Measurements from ENCODE around the gene MKRN2OS.

Gene MKRN2OS

DNA sequence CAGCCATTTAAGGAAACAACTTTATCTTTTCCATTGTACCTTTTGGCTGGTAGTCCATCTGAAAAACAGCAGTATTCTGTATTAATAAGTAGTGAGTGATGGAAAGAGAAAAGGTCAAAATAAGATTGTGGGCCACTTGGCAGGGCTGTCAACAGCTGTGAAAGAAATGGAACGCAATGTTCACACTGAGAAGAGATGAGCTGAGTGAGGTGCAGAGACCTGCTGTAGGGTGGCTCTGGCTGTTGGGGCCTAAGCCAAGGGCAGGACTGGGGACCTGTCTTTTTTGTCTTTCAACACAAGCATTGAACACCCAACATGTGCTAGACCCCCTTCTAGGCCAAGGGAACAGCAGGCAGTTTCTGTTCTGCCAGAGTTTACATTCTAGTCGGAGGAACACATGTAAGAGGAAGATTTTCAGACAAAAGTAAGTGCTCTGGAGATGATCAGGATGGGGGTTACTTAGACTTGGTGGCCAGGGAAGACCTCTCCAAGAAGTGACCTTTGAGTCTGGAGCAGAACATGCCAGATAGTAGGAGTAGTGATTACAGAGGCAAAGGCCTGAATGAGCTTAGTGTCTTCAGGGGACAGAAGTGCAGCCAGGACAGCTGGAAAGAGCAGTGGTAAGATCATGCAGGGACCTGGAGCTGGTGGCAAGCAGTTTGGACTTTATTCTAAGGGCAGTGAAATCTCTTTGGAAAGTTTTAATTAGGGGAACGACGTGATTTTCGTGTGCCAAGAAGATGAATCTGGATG, 31.4 kb downstream of the MKRN2OS start:
- no peak for DNase-seq (ENCODE audit: low spot score)

GRCh38 chr3:12512534-12513118, 32.7 kb downstream of the MKRN2OS start:
- DNase-seq (ENCODE audit: low spot score) = no peak

DNA sequence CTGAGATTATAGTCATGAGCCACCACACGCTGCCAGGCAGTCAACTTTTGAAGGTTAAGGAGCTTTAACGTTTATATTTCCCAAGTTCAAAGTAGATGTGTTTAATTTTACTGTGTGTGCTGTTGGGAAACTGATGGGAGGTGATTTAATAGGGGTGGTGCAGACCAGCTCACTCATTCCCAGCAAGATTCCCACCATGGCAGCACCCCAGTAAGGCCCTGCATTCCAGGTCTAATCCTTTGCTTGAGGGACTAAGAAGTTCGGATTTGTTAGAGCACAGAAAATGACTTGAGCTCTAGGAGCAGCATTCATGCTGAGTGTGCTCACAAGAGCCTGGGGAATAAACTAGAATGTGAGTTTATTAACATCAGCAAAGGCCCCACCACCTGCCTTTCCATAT, 35.8 kb downstream of the MKRN2OS start:
- DNase-seq (ENCODE audit: low spot score) = no peak

- DNase-seq (ENCODE audit: low spot score) = peak; percentile 86
Measured at GRCh38 chr3:12508291-12508700, 37.0 kb downstream of the MKRN2OS start.

DNA sequence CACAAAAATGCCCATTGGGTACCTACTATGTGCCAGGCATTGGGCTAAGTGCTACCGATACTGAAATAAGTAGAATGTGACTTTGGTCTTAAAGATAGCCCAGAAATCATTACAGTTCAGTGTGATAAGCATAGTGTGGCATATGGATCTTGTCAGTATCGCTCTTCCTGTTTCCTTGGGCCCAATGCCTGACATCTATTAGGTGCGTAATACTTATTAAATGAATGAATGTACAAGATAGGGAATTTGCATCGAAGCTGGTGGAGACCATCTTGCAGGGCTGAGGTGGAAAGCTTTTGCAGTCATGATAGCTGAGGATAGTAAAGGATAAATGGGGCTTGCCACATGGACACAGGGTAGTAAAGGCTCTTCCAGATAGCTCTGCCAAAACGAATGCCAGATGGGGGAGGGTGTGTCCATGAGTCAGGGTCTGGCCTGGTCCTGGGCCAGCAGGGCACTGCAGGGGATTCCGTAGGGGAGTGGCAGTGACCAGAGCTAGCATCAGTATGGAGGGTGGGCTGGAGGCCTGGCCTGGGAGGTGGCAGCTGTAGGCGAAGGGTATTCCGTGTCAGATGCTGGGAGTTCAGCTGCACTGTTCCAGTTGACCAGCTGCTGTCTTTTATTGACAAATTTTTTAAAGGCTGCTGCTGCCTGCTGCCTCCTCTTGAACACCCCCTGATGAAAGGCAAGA, 37.6 kb downstream of the MKRN2OS start:
- DNase-seq (ENCODE audit: low spot score) = peak; percentile 43

DNA sequence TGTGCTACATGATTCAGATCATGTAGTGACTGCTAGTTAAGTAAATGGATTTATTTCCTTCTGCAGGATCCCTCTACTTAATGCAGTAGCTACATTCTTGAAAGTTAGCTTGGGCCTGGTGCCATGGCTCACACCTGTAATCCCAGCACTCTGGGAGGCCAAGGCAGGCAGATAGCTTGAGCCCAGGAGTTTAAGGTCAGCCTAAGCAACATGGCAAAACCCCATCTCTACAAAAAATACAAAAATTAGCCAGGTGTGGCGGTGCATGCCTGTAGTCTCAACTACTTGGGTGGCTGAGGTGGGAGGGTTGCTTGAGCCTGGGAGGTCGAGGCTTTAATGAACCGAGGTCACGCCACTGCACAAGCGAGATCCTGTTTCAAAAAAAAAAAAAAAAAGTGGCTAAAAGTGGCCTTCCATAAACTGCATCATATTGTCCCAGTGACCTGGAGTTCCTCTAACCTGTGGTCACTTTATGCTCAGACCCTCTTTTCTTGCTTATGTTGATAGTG, 39.0 kb downstream of the MKRN2OS start:
- no peak for DNase-seq (ENCODE audit: low spot score)

DNA sequence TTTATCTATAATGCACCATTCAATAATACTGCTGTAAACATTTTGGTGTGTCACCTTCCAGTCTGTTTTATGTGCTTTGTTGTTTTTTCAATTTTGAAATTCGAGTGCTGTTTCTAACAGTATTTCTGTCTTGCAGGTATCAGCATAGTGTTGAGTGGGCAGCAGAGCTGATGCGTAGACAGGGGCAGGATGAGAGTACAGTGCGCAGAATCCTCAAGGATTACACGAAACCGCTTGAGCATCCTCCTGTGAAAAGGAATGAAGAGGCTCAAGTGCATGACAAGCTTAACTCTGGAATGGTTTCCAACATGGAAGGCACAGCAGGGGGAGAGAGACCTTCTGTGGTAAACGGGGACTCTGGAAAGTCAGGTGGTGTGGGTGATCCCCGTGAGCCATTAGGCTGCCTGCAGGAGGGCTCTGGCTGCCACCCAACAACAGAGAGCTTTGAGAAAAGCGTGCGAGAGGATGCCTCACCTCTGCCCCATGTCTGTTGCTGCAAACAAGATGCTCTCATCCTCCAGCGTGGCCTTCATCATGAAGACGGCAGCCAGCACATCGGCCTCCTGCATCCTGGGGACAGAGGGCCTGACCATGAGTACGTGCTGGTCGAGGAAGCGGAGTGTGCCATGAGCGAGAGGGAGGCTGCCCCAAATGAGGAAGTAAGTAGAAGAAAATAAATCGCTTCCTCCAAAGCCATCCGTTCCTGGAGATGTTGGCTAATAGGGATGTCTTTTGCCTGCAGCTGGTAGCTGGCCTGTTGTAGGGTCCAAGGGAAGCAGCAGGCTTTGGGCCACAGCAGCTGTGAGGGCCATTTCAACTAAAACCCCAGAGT, 42.0 kb downstream of the MKRN2OS start:
- no peak for DNase-seq (ENCODE audit: low spot score)

- peak; percentile 39 for DNase-seq (ENCODE audit: low spot score)
Measured at GRCh38 chr3:12501360-12502020, 43.8 kb downstream of the MKRN2OS start.

GRCh38 chr3:12499474-12499873, 45.8 kb downstream of the MKRN2OS start:
- DNase-seq (ENCODE audit: low spot score) = no peak

GRCh38 chr3:12496453-12496761, 48.9 kb downstream of the MKRN2OS start:
- DNase-seq (ENCODE audit: low spot score) = no peak

- DNase-seq (ENCODE audit: low spot score) = no peak
Measured at GRCh38 chr3:12495749-12496452, 49.4 kb downstream of the MKRN2OS start.

DNA sequence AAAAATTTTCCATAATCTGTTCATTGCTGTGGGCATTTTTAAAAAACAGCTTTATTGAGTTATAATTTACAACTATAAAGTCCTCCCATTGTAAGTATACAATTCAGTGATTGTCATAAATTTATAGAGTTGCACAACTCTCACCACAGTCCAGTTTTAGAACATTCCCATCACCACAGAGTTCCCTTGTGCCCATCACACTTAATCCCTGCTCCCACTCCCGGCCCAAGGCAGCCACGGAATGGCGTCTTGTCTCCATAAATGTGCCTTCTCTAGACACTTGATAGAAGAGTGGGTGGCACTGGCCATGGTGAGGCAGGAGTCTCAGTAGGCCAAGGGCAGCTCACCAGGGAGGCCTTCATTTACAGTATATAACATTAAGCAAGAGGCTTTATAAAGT, 54.8 kb downstream of the MKRN2OS start:
- DNase-seq (ENCODE audit: low spot score) = no peak

GRCh38 chr3:12489832-12490231, 55.5 kb downstream of the MKRN2OS start:
- no peak for DNase-seq (ENCODE audit: low spot score)

All from AG08396 (cell line).